A673 (cell line): ENCODE results near the gene LORICRIN.

ENCODE experiments used
- CTCF ChIP-seq: fragments of 300-800, 200-600 bp; sonication (generic); conservative IDR thresholded peaks from 2 replicates; pipeline ENCODE4 v1.5.1; 2017; ENCODE audit warnings: low read depth, mild to moderate bottlenecking, antibody characterized with exemption, low read length, moderate library complexity, mixed read lengths
- EZH2 ChIP-seq: fragments of 200-600 bp; sonication (generic); IDR thresholded peaks from 2 replicates; pipeline ENCODE4 v1.6.1; 2017; ENCODE audit warnings: borderline replicate concordance, low read depth, mild to moderate bottlenecking, mixed read lengths, antibody characterized with exemption, low read length; ENCODE audit not compliant: poor library complexity, severe bottlenecking

GRCh38 chr1:153293480-153293775 lies 33.9 kb downstream of the LORICRIN start:
- TF ChIP-seq CTCF = no peak
- no peak for TF ChIP-seq EZH2
